PC-3 (cell line): ENCODE measurements around the gene C2CD3.

Source experiments
- EZH2phosphoT487 ChIP-seq: fragments of 300-600 bp; sonication (generic); IDR thresholded peaks from 2 replicates; pipeline ENCODE4 v1.6.1; 2018; ENCODE audit warnings: mild to moderate bottlenecking, antibody characterized with exemption, low read length, borderline replicate concordance
- TF ChIP-seq, protein P1 (sequence below): fragments of 300-600 bp; sonication (generic); conservative IDR thresholded peaks from 2 replicates; pipeline ENCODE4 v1.5.1; 2017; ENCODE audit warnings: antibody characterized with exemption, low read depth, mild to moderate bottlenecking, low read length

DNA sequence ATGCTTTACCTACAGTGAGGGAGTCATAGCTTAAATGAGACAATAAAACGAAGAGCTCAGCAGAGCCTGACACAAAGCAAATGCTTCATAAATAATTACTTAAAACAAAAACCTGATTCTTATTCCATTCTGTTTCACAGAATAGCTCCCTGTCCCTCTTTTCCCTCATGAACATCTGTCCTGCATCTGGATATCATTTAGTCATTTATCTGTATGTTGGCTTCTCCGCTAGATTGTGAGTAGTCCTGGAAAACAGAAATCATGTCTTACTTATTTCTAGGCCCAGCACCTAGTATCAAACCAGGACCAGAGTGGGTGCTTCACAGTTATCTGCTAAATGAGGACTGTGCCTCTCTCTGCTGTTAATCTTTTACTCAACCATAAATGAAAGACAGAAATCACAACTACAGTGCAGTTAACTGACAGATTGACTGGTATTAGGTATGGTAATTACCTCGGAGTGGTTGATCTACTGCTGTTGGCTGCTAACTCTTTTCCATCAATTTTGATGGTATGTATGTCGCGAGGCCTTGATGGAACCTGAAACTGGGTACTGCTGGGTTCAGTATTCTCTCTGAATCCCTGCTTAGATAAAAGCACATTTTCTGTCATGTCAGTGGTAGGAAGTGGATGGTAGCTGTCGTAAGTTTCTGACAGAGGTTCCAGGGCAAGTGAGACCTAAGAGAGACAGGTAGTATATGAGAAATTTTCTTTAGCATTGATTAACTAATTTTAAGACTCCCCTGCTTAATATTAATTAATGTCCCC, 31.5 kb downstream of the C2CD3 start:
- TF ChIP-seq, protein P1, sequence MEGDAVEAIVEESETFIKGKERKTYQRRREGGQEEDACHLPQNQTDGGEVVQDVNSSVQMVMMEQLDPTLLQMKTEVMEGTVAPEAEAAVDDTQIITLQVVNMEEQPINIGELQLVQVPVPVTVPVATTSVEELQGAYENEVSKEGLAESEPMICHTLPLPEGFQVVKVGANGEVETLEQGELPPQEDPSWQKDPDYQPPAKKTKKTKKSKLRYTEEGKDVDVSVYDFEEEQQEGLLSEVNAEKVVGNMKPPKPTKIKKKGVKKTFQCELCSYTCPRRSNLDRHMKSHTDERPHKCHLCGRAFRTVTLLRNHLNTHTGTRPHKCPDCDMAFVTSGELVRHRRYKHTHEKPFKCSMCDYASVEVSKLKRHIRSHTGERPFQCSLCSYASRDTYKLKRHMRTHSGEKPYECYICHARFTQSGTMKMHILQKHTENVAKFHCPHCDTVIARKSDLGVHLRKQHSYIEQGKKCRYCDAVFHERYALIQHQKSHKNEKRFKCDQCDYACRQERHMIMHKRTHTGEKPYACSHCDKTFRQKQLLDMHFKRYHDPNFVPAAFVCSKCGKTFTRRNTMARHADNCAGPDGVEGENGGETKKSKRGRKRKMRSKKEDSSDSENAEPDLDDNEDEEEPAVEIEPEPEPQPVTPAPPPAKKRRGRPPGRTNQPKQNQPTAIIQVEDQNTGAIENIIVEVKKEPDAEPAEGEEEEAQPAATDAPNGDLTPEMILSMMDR = no peak
- no peak for TF ChIP-seq EZH2phosphoT487
